IPS-18c (cell line): ENCODE data around the gene ZNF782.
"Not testable (repeated sequence)": the region's sequence is repeated elsewhere in the genome, so short reads cannot be mapped to it uniquely, and the experiment has no call there.

Source experiments
- H3K4me3 ChIP-seq: 2 replicates; pipeline ENCODE4 v1.7.0; 2013; ENCODE audit warnings: low read depth, mild to moderate bottlenecking, low read length, moderate library complexity; ENCODE audit not compliant: insufficient read depth
- H3K9me3 ChIP-seq: one replicate; pipeline ENCODE4 v1.6.1; 2013; ENCODE audit warnings: mild to moderate bottlenecking, low read length, moderate library complexity; ENCODE audit not compliant: control insufficient read depth, insufficient read depth

ZNF782 gene

DNA sequence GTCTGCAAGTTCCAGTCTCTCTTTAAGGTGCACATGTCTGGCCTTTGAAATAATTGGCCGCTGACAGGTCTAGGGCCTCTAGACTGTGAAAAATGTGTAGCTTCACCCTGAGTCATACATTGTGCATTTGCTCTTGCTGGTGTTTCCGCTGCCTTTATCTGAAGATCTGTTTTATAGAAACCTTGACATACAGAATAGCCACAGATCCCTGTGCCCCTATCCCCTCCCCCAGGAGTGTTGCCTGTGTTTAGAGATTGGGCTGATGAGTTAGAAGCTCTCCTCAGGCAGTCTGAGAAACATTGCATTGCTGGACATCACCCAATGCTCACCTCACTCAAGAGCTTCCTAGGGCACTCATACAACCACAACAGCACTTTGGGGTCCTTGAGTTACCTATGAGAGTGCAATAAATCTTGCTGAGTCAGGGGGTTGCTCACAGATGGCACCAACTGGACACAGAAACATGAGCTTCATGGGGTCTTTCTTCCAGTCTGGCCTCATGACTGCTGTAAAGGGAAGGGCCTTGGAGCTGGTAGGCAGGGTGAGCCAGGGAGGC lies 3.8 kb upstream of the ZNF782 start:
- H3K4me3 ChIP-seq = no peak overlapping the region
- no peaks in the 10 kb centered on the region for H3K9me3 ChIP-seq

DNA sequence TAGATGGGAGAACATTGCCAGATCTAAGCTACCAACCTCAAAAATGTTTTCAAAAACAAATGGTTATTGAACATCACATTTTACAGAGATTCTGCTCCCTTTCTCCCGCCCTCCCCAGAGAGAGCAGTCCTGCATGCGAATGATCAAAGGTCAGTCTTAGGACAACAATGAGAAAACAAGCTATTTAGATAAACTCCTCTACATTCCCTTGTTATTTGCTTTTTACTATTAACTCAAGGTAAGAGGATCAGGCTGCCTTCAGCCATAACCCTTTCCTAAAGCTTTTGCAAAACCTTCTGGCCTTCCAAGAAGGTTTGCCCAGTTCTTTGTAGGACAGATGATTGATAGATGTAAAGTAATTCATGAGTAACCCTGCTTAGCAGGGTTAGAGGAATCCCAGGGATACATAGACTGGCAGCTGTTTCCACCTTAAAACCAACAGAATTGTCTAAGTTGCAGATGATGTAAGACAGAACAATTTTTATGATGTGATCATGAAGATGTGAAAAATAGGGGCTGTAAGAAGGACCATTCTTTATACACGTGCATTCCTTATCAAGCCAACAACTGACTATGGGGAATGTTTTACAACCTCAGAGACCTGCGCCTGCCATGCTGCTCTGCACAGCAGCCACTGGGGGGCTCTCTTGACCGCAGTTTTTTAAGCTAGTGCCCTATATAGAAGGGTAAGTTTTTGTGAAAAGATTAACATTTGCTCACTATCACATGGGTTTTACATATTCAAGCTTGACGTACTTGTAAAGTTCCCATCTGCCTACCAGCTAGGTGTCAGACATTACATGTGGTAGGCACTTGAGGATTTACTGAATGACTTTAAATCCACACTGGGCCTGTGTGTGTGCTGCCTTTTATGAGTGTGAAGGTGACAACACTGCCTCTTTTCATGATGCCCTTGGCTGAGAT lies 2.3 kb upstream of the ZNF782 start:
- H3K4me3 ChIP-seq = no peak overlapping the region
- H3K9me3 ChIP-seq = no peaks in the 10 kb centered on the region

- H3K4me3 ChIP-seq = peak overlapping the region; percentile 71
- no peaks in the 10 kb centered on the region for H3K9me3 ChIP-seq
Measured at GRCh38 chr9:96854651-96855273, 448 bp upstream of the ZNF782 start.

DNA sequence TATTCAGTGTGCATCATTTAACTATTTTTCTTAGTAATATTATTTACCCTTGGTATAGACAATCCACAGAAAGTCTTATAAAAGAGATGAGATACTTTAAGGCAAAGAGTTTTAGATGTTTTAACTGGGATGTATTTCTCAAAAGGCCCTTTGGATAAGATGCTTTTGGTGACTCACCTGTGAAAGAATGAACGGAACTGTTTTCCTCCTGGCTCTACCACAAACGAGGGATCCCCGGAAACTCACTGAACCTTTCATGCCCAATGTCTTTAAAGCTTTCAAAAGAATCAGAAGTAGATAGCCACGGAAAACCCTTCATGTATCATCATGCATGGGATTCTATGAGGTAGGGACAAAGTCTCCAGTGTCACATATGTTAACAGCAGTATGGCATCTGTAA lies 1.6 kb downstream of the ZNF782 start:
- H3K9me3 ChIP-seq = no peaks in the 10 kb centered on the region
- H3K4me3 ChIP-seq = no peak overlapping the region; the same call in 1 of the 2 replicates

DNA sequence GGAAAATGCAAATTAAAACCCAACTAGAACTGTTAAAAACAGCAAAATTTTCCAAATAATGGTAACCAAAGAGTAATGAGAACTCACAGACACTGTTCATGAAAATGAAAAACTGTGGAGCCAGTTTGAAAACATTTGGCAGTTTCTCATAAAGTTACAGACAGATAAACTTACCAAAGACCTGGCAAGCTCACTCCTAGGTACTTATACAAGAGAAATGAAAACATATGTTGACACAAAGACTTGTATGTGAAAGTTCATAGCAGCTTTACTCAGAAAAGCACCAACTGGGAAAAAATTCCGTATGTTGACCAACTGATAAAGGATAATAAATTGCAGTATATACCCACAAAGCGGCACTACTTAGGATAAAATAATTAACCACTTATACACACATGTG lies 10.3 kb downstream of the ZNF782 start:
- no peak overlapping the region for H3K4me3 ChIP-seq
- no peaks in the 10 kb centered on the region for H3K9me3 ChIP-seq

DNA sequence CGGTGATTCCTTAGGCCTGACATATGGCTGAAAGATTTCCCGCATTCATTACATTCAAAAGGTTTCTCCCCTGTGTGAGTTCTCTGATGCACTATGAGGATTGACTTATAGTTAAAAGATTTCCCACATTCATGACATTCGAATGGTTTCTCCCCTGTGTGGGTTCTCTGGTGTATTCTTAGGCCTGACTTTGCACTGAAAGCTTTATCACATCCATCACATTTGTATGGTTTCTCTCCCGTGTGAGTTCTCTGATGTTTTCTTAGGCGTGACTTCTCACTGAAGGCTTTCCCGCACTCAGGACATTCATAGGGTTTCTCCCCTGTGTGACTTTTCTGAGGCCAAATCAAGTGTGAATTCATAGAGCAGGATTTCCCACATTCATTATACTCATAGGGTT lies 35.8 kb downstream of the ZNF782 start:
- H3K4me3 ChIP-seq = no peak overlapping the region; the same call in 1 of the 2 replicates

GRCh38 chr9:96817973-96818372 lies 36.3 kb downstream of the ZNF782 start:
- no peak overlapping the region for H3K4me3 ChIP-seq
- H3K9me3 ChIP-seq = peaks cover 7% of the 10 kb centered on the region

More for the DNA sequence above, 35.8 kb downstream of the ZNF782 start:
- peaks cover 7% of the 10 kb centered on the region for H3K9me3 ChIP-seq

- peaks cover 13% of the 10 kb centered on the region for H3K9me3 ChIP-seq
- no peak overlapping the region for H3K4me3 ChIP-seq
Measured at GRCh38 chr9:96813607-96814006, 40.7 kb downstream of the ZNF782 start.

DNA sequence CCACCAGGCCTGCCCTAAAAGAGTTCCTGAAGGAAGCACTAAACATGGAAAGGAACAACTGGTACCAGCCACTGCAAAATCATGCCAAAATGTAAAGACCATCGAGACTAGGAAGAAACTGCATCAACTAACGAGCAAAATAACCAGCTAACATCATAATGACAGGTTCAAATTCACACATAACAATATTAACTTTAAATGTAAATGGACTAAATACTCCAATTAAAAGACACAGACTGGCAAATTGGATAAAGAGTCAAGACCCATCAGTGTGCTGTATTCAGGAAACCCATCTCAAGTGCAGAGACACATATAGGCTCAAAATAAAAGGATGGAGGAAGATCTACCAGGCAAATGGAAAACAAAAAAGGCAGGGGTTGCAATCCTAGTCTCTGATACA lies 55.4 kb downstream of the ZNF782 start:
- H3K9me3 ChIP-seq = peaks cover 19% of the 10 kb centered on the region
- H3K4me3 ChIP-seq = not testable (repeated sequence)

- Histone ChIP-seq H3K9me3 (no peaks in the 10 kb centered on the region), H3K4me3 (no peak overlapping the region)
Measured at GRCh38 chr9:96784021-96784420, 70.3 kb downstream of the ZNF782 start.

- no peak overlapping the region for H3K4me3 ChIP-seq
- no peaks in the 10 kb centered on the region for H3K9me3 ChIP-seq
Measured at GRCh38 chr9:96782235-96782634, 72.1 kb downstream of the ZNF782 start.

GRCh38 chr9:96781552-96781951 lies 72.8 kb downstream of the ZNF782 start:
- no peaks in the 10 kb centered on the region for H3K9me3 ChIP-seq
- no peak overlapping the region for H3K4me3 ChIP-seq

DNA sequence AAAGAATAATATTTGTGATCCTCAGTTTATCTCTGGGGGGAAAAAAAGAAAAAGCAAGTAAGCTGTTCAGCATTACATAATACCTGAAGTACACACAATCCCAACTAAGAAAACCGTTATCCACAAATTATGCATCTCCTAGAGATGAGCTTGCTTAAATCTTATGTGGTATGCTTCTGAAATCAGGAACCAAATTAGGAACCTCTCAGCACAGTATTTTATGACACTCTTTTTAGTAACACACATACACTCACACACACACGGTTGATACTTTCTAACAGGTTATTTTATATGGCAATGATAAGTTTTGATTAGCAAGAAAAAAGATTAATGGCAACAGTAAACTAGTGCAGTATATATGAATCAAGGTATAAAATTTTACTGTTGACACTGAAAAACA lies 75.2 kb downstream of the ZNF782 start:
- no peaks in the 10 kb centered on the region for H3K9me3 ChIP-seq
- no peak overlapping the region for H3K4me3 ChIP-seq

DNA sequence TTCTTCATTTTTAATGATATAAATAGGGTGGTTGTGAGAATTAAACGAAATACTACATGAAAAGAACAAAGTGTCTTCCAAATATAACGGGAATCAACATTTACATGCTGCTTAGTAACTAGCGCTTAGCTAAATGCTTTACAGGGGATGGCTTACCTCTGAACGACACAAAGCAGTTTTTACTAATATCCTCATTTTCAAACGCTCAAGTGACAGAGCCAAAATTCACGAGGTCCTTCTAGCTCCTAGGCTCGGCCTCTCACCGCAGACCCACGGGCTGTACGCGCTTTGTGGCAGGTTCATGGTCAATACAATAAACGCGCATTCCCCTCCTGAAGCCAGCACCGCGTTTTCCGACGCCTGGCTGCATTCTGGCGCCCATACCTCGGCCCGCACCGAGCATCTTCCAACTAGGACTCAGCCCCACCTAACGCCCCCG lies 76.9 kb downstream of the ZNF782 start:
- Histone ChIP-seq H3K9me3 (no peaks in the 10 kb centered on the region), H3K4me3 (peak overlapping the region; percentile 84)

DNA sequence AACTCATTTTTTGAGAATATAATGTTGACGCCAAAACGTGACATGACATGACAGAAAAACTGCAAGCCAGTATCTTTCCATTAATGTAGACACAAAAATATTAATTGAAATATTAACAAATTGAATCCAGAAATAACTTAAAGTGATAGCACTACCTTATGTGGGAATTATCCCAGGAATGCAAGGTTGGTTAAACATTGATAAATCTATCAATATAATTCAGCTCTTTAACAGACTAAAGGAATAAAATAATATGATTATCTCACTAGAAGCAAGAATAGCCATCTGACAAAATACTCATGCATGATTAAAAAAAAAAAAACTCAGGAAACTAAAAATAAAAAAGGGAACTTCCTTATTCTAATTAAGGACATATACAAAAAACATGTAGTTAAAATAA lies 83.2 kb downstream of the ZNF782 start:
- Histone ChIP-seq H3K4me3 (no peak overlapping the region), H3K9me3 (peaks cover 5% of the 10 kb centered on the region)

DNA sequence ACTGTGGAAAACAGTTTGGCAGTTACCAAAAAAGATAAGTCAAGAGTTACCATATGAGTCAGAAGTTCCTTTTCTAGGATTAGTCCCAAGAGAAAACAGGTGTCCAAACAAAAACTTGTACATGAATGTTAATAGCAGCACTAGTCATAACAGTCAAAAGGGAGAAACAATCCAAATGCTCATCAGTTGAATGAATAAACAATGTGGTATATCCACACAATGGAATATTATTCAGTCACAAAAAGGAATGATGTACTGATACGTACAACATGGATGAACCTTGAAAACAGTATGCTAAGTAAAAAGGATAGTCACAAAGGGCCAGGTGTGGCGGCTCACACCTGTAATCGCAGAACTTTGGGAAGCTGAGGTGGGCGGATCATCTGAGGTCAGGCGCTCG lies 84.3 kb downstream of the ZNF782 start:
- H3K9me3 ChIP-seq = peaks cover 10% of the 10 kb centered on the region

More for the DNA sequence above, 84.3 kb downstream of the ZNF782 start:
- H3K4me3 ChIP-seq = no peak overlapping the region
